ENCODE results near the gene NKIRAS2. TPM values are rescaled to one million over a fixed set of nuclear protein-coding genes. Genes with fewer than 3 reads are reported as not detected.

The NKIRAS2 gene
- total and polyA plus RNA-seq, 2 experiments from 2014 or later: 31.3 to 52.9 TPM

DNA sequence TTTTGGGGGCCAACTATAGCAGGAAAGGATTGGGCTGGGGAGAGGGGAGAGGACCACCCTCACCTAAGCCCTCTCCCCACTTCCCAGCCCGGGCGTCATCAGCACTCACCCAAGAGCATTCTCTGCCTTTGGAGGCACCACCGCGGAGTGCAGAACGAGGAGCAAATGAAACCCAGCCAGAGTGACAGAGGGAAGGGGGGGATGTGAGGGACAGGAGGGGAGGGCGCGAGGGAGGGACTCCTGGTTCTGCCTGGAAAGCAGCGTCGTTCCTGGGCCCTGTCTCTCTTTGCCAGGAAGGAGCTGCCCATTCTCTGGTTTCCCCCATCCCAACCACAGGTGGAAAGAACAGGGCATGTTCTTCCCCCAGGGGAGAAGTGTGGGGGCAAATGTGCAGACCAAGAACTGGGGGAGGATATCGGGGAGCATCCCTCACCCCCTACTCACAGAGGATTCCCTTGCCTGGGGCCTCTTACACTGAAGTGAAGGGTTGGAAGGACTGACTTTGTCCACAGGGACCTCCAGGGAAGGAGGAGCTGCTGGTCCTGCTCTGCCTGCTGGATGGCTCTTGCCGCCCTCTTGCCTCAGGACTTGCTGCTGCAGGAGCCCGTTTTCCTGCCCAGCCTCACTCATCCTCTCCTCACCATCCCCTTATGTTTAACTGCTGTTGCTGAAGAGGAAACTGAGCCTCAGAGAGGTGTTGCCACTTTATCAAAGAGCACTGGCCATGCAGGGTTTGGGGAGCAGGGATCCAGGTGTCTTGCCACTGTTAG is 34.0 kb downstream of the NKIRAS2 start:
- Mint-ChIP-seq H3K4me3 (peak overlapping the region; percentile 40; the same call in 1 of the 3 replicates), H3K4me1 (peaks cover 54% of the 10 kb centered on the region), H3K27ac (no peak overlapping the region), H3K9me3 (no peaks in the 10 kb centered on the region), H3K27me3 (ENCODE audit: insufficient read depth, low read depth, poor library complexity) (peaks cover 27% of the 10 kb centered on the region), H3K36me3 (ENCODE audit: low read depth) (no peaks in the 10 kb centered on the region)
- no peaks in the 10 kb centered on the region for H3K36me3 ChIP-seq (ENCODE audit: insufficient read depth)
- H3K4me3 ChIP-seq: peak overlapping the region; percentile 41; the same call in 1 of the 2 replicates
- TF ChIP-seq, protein P1, sequence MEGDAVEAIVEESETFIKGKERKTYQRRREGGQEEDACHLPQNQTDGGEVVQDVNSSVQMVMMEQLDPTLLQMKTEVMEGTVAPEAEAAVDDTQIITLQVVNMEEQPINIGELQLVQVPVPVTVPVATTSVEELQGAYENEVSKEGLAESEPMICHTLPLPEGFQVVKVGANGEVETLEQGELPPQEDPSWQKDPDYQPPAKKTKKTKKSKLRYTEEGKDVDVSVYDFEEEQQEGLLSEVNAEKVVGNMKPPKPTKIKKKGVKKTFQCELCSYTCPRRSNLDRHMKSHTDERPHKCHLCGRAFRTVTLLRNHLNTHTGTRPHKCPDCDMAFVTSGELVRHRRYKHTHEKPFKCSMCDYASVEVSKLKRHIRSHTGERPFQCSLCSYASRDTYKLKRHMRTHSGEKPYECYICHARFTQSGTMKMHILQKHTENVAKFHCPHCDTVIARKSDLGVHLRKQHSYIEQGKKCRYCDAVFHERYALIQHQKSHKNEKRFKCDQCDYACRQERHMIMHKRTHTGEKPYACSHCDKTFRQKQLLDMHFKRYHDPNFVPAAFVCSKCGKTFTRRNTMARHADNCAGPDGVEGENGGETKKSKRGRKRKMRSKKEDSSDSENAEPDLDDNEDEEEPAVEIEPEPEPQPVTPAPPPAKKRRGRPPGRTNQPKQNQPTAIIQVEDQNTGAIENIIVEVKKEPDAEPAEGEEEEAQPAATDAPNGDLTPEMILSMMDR (conservative IDR thresholded peaks at IDR 0.05; ENCODE audit: low read depth in 2 of 2): no peak
- TF ChIP-seq, protein P2, sequence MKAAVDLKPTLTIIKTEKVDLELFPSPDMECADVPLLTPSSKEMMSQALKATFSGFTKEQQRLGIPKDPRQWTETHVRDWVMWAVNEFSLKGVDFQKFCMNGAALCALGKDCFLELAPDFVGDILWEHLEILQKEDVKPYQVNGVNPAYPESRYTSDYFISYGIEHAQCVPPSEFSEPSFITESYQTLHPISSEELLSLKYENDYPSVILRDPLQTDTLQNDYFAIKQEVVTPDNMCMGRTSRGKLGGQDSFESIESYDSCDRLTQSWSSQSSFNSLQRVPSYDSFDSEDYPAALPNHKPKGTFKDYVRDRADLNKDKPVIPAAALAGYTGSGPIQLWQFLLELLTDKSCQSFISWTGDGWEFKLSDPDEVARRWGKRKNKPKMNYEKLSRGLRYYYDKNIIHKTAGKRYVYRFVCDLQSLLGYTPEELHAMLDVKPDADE (IDR thresholded peaks at IDR 0.05): no peak
- no peaks in the 10 kb centered on the region for H4K20me1 ChIP-seq (replicated peaks; ENCODE audit: insufficient read depth)
- no peaks in the 10 kb centered on the region for H3K79me2 ChIP-seq (replicated peaks; ENCODE audit: insufficient read depth)
- ATAC-seq: peak; percentile 6; the same call in 2 of the 3 replicates
- no peak for DNase-seq (ENCODE audit: low spot score)
- peaks cover 34% of the 10 kb centered on the region for H3K4me1 ChIP-seq (ENCODE audit: insufficient read depth)
- H3K27ac ChIP-seq (ENCODE audit: low read depth): no peak overlapping the region
- no peaks in the 10 kb centered on the region for H3K27me3 ChIP-seq (ENCODE audit: insufficient read depth)
- H3K4me2 ChIP-seq: peak overlapping the region; percentile 70
- H3K9me2 ChIP-seq (ENCODE audit: insufficient read depth): no peaks in the 10 kb centered on the region
- H3F3A ChIP-seq (replicated peaks; ENCODE audit: low read depth): 0 out of 2 replicates have a peak, but pooled peaks cover 7% of the 10 kb centered on the region
- H2AFZ ChIP-seq: no peak overlapping the region

DNA sequence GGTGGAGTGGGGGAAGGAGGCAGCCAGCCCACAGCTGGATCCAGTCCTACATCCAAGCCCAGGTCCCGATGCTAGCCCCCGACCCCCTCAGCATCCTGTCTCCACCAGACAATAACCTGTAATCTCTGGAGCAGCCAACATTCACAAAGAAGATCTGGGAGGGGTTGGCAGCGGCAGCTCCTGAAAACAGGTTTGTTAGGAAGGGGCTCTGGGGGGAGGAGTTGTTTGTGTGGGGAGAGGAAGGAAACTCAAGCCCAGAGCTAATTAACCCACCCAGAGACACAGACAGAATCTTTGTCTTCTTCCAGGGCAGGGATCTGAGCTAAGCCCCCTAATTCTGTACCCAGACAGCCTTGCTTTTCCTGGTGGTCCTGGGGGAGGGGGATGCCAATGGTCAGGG is 35.1 kb downstream of the NKIRAS2 start:
- no peaks in the 10 kb centered on the region for H4K20me1 ChIP-seq (replicated peaks; ENCODE audit: insufficient read depth)
- H3K27ac ChIP-seq (ENCODE audit: low read depth): no peak overlapping the region
- Mint-ChIP-seq H3K4me1 (peaks cover 52% of the 10 kb centered on the region), H3K27me3 (ENCODE audit: insufficient read depth, low read depth, poor library complexity) (peaks cover 28% of the 10 kb centered on the region), H3K4me3 (peak overlapping the region; percentile 31; the same call in 2 of the 3 replicates), H3K9me3 (no peaks in the 10 kb centered on the region), H3K27ac (no peak overlapping the region), H3K36me3 (ENCODE audit: low read depth) (no peaks in the 10 kb centered on the region)
- 0 out of 2 replicates have a peak, but pooled peaks cover 3% of the 10 kb centered on the region for H3F3A ChIP-seq (replicated peaks; ENCODE audit: low read depth)
- ATAC-seq (peak; percentile 18), DNase-seq (ENCODE audit: low spot score) (no peak)
- 0 out of 2 replicates have a peak overlapping the region, but pooled peaks have one; percentile 51 for H3K4me2 ChIP-seq
- peaks cover 30% of the 10 kb centered on the region for H3K4me1 ChIP-seq (ENCODE audit: insufficient read depth)
- H2AFZ ChIP-seq: no peak overlapping the region
- no peaks in the 10 kb centered on the region for H3K36me3 ChIP-seq (ENCODE audit: insufficient read depth)
- H3K4me3 ChIP-seq: no peak overlapping the region
- no peaks in the 10 kb centered on the region for H3K27me3 ChIP-seq (ENCODE audit: insufficient read depth)
- no peaks in the 10 kb centered on the region for H3K79me2 ChIP-seq (replicated peaks; ENCODE audit: insufficient read depth)
- H3K9me2 ChIP-seq (ENCODE audit: insufficient read depth): no peaks in the 10 kb centered on the region
- TF ChIP-seq EZH2phosphoT487 (IDR thresholded peaks at IDR 0.05; ENCODE audit: unreplicated experiment) (no peak), CREB1 (CRISPR knock-in tag; IDR thresholded peaks at IDR 0.05; ENCODE audit: low read depth) (no peak), ZNF114 (CRISPR knock-in tag; IDR thresholded peaks at IDR 0.05) (no peak)
- TF ChIP-seq, protein P3, sequence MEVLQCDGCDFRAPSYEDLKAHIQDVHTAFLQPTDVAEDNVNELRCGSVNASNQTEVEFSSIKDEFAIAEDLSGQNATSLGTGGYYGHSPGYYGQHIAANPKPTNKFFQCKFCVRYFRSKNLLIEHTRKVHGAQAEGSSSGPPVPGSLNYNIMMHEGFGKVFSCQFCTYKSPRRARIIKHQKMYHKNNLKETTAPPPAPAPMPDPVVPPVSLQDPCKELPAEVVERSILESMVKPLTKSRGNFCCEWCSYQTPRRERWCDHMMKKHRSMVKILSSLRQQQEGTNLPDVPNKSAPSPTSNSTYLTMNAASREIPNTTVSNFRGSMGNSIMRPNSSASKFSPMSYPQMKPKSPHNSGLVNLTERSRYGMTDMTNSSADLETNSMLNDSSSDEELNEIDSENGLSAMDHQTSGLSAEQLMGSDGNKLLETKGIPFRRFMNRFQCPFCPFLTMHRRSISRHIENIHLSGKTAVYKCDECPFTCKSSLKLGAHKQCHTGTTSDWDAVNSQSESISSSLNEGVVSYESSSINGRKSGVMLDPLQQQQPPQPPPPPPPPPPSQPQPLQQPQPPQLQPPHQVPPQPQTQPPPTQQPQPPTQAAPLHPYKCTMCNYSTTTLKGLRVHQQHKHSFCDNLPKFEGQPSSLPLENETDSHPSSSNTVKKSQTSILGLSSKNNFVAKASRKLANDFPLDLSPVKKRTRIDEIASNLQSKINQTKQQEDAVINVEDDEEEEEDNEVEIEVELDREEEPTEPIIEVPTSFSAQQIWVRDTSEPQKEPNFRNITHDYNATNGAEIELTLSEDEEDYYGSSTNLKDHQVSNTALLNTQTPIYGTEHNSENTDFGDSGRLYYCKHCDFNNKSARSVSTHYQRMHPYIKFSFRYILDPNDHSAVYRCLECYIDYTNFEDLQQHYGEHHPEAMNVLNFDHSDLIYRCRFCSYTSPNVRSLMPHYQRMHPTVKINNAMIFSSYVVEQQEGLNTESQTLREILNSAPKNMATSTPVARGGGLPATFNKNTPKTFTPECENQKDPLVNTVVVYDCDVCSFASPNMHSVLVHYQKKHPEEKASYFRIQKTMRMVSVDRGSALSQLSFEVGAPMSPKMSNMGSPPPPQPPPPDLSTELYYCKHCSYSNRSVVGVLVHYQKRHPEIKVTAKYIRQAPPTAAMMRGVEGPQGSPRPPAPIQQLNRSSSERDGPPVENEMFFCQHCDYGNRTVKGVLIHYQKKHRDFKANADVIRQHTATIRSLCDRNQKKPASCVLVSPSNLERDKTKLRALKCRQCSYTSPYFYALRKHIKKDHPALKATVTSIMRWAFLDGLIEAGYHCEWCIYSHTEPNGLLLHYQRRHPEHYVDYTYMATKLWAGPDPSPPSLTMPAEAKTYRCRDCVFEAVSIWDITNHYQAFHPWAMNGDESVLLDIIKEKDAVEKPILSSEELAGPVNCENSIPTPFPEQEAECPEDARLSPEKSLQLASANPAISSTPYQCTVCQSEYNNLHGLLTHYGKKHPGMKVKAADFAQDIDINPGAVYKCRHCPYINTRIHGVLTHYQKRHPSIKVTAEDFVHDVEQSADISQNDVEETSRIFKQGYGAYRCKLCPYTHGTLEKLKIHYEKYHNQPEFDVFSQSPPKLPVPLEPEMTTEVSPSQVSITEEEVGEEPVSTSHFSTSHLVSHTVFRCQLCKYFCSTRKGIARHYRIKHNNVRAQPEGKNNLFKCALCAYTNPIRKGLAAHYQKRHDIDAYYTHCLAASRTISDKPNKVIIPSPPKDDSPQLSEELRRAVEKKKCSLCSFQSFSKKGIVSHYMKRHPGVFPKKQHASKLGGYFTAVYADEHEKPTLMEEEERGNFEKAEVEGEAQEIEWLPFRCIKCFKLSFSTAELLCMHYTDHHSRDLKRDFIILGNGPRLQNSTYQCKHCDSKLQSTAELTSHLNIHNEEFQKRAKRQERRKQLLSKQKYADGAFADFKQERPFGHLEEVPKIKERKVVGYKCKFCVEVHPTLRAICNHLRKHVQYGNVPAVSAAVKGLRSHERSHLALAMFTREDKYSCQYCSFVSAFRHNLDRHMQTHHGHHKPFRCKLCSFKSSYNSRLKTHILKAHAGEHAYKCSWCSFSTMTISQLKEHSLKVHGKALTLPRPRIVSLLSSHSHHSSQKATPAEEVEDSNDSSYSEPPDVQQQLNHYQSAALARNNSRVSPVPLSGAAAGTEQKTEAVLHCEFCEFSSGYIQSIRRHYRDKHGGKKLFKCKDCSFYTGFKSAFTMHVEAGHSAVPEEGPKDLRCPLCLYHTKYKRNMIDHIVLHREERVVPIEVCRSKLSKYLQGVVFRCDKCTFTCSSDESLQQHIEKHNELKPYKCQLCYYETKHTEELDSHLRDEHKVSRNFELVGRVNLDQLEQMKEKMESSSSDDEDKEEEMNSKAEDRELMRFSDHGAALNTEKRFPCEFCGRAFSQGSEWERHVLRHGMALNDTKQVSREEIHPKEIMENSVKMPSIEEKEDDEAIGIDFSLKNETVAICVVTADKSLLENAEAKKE (CRISPR knock-in tag; IDR thresholded peaks at IDR 0.05): no peak
- TF ChIP-seq, protein P4, sequence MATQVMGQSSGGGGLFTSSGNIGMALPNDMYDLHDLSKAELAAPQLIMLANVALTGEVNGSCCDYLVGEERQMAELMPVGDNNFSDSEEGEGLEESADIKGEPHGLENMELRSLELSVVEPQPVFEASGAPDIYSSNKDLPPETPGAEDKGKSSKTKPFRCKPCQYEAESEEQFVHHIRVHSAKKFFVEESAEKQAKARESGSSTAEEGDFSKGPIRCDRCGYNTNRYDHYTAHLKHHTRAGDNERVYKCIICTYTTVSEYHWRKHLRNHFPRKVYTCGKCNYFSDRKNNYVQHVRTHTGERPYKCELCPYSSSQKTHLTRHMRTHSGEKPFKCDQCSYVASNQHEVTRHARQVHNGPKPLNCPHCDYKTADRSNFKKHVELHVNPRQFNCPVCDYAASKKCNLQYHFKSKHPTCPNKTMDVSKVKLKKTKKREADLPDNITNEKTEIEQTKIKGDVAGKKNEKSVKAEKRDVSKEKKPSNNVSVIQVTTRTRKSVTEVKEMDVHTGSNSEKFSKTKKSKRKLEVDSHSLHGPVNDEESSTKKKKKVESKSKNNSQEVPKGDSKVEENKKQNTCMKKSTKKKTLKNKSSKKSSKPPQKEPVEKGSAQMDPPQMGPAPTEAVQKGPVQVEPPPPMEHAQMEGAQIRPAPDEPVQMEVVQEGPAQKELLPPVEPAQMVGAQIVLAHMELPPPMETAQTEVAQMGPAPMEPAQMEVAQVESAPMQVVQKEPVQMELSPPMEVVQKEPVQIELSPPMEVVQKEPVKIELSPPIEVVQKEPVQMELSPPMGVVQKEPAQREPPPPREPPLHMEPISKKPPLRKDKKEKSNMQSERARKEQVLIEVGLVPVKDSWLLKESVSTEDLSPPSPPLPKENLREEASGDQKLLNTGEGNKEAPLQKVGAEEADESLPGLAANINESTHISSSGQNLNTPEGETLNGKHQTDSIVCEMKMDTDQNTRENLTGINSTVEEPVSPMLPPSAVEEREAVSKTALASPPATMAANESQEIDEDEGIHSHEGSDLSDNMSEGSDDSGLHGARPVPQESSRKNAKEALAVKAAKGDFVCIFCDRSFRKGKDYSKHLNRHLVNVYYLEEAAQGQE (IDR thresholded peaks at IDR 0.05; ENCODE audit: unreplicated experiment): no peak

Measured in GM23338 (cell line).